Neural cell (in vitro differentiated cells): ENCODE measurements around the gene OSBPL5.

ENCODE experiments used
- EP300 ChIP-seq: fragments of 450-650 bp; conservative IDR thresholded peaks from 2 replicates; pipeline ENCODE4 v1.6.1; 2014; ENCODE audit warnings: antibody characterized with exemption, mild to moderate bottlenecking, moderate library complexity; ENCODE audit not compliant: poor library complexity, severe bottlenecking
- MXI1 ChIP-seq: fragments of 450-650 bp; conservative IDR thresholded peaks from 2 replicates; pipeline ENCODE4 v1.6.1; 2014; ENCODE audit warnings: antibody characterized with exemption, mild to moderate bottlenecking; ENCODE audit not compliant: poor library complexity, severe bottlenecking
- POLR2AphosphoS5 ChIP-seq: IDR thresholded peaks from 2 replicates; pipeline ENCODE4 v1.6.1; 2012
- TAF1 ChIP-seq: IDR thresholded peaks from 2 replicates; pipeline ENCODE4 v1.6.1; 2012; ENCODE audit warnings: low read depth
- TF ChIP-seq, protein P1 (sequence below): fragments of 450-650 bp; IDR thresholded peaks from 2 replicates; pipeline ENCODE4 v1.5.1; 2014; ENCODE audit warnings: antibody characterized with exemption, mild to moderate bottlenecking, moderate library complexity; ENCODE audit not compliant: poor library complexity, severe bottlenecking
- TF ChIP-seq, protein P2 (sequence below): IDR thresholded peaks from 2 replicates; pipeline ENCODE4 v1.6.1; 2012; ENCODE audit warnings: borderline replicate concordance

- TF ChIP-seq MXI1 (no peak), POLR2AphosphoS5 (no peak), TAF1 (no peak), EP300 (no peak)
- TF ChIP-seq, protein P1, sequence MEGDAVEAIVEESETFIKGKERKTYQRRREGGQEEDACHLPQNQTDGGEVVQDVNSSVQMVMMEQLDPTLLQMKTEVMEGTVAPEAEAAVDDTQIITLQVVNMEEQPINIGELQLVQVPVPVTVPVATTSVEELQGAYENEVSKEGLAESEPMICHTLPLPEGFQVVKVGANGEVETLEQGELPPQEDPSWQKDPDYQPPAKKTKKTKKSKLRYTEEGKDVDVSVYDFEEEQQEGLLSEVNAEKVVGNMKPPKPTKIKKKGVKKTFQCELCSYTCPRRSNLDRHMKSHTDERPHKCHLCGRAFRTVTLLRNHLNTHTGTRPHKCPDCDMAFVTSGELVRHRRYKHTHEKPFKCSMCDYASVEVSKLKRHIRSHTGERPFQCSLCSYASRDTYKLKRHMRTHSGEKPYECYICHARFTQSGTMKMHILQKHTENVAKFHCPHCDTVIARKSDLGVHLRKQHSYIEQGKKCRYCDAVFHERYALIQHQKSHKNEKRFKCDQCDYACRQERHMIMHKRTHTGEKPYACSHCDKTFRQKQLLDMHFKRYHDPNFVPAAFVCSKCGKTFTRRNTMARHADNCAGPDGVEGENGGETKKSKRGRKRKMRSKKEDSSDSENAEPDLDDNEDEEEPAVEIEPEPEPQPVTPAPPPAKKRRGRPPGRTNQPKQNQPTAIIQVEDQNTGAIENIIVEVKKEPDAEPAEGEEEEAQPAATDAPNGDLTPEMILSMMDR, result no peak
- TF ChIP-seq, protein P2, sequence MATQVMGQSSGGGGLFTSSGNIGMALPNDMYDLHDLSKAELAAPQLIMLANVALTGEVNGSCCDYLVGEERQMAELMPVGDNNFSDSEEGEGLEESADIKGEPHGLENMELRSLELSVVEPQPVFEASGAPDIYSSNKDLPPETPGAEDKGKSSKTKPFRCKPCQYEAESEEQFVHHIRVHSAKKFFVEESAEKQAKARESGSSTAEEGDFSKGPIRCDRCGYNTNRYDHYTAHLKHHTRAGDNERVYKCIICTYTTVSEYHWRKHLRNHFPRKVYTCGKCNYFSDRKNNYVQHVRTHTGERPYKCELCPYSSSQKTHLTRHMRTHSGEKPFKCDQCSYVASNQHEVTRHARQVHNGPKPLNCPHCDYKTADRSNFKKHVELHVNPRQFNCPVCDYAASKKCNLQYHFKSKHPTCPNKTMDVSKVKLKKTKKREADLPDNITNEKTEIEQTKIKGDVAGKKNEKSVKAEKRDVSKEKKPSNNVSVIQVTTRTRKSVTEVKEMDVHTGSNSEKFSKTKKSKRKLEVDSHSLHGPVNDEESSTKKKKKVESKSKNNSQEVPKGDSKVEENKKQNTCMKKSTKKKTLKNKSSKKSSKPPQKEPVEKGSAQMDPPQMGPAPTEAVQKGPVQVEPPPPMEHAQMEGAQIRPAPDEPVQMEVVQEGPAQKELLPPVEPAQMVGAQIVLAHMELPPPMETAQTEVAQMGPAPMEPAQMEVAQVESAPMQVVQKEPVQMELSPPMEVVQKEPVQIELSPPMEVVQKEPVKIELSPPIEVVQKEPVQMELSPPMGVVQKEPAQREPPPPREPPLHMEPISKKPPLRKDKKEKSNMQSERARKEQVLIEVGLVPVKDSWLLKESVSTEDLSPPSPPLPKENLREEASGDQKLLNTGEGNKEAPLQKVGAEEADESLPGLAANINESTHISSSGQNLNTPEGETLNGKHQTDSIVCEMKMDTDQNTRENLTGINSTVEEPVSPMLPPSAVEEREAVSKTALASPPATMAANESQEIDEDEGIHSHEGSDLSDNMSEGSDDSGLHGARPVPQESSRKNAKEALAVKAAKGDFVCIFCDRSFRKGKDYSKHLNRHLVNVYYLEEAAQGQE, result no peak
Observed at GRCh38 chr11:3129181-3129590, 35.9 kb downstream of the OSBPL5 start.
